Jurkat, Clone E6-1 (cell line): ENCODE results near the gene PROB1.
A peak's percentile ranks its signal among the peaks of the same experiment; 100 is the strongest.
"Not testable (repeated sequence)": the region's sequence is repeated elsewhere in the genome, so short reads cannot be mapped to it uniquely, and the experiment has no call there.

ENCODE experiments used
- DNase-seq: peaks from one replicate; pipeline ENCODE4 v3.0.0-alpha.2; 2011; ENCODE audit warnings: low read depth, low spot score
- H3K4me3 ChIP-seq: 2 replicates; pipeline ENCODE4 v1.5.1; 2011; ENCODE audit warnings: mild to moderate bottlenecking, low read length, control low read depth, moderate library complexity

Gene PROB1

GRCh38 chr5:139415221-139415861 is 20.4 kb upstream of the PROB1 start:
- no peak overlapping the region for H3K4me3 ChIP-seq
- DNase-seq: no peak

- no peak overlapping the region for H3K4me3 ChIP-seq
- no peak for DNase-seq
These were observed 19.8 kb upstream of the PROB1 start for GRCh38 chr5:139414581-139415130.

DNA sequence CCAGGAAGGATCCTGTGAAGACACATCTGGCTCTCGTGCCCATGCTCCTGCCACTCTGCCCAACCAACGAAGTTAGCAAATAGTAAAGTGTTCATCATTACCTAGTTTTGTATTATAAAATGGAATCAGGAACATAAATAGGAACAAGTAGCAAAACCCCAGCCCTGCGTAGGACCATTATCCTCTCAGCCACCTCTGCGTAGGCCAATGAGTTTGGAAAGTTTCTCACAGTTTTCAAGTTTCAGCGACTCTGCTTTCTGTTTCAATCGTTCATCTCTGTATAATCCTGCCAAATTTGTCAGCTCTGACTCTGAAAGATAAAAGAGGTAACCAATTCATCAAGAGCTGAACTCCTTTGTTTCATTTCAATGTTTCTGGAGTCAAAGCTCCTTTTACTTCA is 19.1 kb upstream of the PROB1 start:
- no peak for DNase-seq
- H3K4me3 ChIP-seq: no peak overlapping the region

DNA sequence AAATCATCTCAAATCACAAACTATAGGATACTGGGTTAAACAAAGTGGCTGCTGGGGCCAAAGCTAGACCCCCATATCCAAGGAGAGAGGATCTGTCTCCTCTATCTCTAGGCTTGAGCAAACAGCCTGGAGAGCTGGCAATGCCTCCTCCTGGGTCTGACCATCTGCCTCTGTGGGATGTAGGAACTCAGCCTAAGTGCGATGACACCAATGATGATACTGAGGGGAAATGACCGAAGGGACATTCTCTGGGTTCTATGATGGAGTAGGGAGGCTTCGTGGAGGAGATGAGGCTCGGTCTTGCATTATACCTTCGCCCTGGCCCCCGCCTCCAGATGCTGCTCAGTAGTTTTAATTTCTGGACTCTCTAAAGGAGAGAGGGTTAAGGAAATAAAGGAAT is 18.2 kb upstream of the PROB1 start:
- no peak overlapping the region for H3K4me3 ChIP-seq
- DNase-seq: no peak

DNA sequence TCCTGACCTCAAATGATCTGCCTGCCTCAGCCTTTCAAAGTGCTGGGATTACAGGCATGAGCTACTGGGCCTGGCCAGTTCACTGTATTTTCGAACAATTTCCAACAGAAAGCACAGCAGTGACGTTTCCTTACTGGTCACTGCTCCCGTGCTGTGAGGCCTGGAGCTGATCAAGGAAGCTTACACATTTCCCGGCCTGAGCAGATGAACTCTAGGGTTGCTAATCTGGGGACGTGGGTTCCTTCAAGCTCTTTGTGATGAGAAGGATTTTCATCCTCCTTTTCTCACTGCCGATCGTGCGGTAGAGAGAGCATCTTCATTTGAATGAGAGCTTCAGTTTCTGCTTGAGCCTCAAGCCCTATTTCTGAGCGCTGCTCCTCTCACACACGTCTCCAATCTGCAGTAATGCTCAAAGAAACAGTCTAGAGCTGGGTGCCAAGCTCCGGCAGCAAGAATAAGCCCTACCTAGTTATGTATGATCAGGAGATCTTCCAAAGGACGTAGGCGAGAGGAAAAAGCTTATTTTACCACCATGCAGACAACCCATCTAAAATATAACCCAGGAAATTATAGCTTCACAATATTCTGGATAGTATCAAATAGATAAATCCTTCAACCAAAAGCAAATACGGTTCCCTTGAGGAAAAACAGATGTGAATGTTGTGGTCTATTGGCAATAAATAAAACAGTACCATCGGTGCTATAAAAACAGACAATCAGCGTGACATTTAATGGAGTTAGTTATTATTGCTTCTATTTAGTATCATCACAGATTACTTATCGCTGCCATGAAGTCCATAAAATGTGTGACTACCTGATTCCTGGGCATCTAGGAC is 16.3 kb upstream of the PROB1 start:
- H3K4me3 ChIP-seq: no peak overlapping the region
- DNase-seq: no peak

DNA sequence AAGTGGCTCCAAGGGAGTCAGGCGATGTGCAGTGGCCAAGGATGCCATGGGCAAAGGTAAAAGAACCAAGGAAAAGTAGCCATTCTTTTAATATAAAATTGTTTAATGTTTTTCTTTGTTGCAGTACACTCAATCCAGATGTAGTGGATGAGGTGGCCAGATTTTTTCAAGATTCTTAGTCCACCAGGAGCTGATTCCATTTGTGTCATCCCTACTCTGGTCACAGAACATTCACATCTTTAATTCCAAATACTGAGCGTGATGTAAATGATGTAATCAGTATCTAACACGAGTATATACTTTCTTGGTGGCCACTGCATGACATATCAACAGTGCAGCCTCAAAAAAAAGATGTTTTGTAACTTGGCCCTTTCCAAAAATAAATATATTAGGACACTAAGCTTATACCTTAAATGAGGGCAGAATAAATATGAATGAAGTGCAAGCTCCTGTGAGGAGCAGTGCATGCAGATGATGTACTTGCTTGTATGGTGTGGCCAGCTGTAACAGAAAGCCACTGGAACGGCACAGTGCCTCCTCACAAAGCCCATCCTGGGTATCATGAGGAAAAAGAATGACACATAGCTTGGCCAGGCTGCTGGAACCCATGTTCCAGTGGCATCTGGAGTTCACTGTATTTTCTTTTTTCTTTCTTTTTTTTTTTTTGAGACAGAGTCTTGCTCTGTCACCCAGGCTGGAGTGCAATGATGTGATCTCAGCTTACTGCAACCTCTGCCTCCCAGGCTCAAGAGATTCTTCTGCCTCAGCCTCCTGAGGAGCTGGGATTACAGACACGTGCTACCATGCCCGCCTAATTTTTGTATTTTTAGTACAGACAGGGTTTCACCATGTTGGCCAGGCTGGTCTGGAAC is 15.5 kb upstream of the PROB1 start:
- no peak for DNase-seq
- H3K4me3 ChIP-seq: no peak overlapping the region

GRCh38 chr5:139409116-139409515 is 14.2 kb upstream of the PROB1 start:
- H3K4me3 ChIP-seq, DNase-seq: not testable (repeated sequence)

DNA sequence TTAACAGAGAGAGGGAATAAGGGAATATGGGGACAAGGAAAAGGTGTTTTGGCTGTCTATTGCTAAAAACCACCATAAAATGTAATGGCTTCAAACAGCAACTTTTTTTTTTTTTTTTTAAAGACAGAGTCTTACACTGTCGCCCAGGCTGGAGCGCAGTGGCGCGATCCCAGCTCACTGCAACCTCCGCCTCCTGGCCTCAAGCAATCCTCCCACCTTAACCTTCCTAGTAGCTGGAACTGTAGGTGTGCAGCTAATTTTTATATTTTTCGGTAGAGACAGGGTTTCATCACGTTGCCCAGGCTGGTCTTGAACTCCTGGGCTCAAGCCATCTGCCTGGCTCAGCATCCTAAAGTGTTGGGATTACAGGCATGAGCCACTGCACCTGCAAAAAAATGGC is 13.3 kb upstream of the PROB1 start:
- DNase-seq: no peak

DNA sequence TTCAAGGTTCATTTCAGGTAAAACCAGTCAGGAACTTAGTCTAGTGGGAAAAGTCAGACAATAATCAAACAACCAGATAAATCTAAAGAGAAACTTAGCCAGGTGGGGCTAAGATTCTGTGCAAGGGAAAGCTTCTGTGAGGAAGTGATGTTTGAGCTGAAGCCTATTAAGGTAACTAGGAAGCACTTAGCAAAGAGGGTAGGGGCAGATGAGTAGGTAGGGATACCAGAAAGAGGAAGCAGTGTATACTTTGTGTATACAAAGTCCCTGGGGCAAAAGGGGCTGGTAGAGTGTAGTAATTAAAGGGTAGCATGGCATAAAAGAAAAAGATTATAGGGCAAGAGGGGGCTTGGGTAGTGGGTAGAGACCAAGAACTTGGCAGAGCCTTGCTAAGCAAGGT is 12.6 kb upstream of the PROB1 start:
- no peak for DNase-seq
- H3K4me3 ChIP-seq: no peak overlapping the region

More for the DNA sequence above, 13.3 kb upstream of the PROB1 start:
- H3K4me3 ChIP-seq: no peak overlapping the region

- no peak for DNase-seq
- no peak overlapping the region for H3K4me3 ChIP-seq
These were observed 12.1 kb upstream of the PROB1 start for GRCh38 chr5:139406963-139407362.

DNA sequence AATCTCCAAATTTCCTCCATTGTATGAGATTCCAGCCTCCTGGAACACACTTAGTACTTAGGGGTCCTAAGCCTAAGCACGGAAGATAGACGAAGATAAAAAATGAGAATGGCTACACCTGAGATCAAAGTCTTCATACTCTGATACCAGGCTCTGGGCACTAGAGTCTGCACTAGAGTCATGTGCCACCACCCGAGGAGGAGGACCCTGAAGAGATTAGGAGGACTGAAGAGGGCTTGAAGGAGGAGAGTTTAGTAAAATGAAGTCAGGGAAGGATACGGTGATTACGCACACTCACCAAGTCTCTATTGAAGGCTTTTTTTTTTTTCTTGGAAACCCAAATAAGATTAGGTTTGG is 9.6 kb upstream of the PROB1 start:
- peak overlapping the region; percentile 68 for H3K4me3 ChIP-seq
- no peak for DNase-seq

GRCh38 chr5:139403787-139404483 is 9.0 kb upstream of the PROB1 start, which contains the start of gene SPATA24:
TSS of gene SPATA24 (minus strand) at chr5:139404089. CDS start at chr5:139404060, 29 bp downstream.
- DNase-seq: peak; percentile 97
- H3K4me3 ChIP-seq: peak within 1 kb of the TSS; percentile 68

DNA sequence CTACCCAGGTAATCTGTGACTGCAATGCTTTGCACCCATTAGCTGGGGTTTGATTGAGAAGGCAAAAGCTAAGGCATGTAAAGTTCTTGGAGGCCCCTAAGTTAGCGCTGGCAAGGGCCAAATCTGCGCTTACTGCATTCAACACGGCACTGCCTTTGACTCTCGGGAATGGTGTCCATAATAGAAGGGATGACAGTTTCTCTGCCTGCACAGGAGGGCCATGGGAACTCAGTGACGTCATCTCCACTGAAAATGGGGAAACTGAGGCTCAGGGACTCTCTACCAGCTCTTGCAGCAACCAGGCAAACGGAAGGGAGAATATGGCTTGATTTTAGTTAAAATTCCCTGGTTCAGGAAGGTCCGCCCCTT is 8.5 kb upstream of the PROB1 start:
- H3K4me3 ChIP-seq: peak overlapping the region; percentile 68
- no peak for DNase-seq

- peak overlapping the region; percentile 68; the same call in 1 of the 2 replicates for H3K4me3 ChIP-seq
- DNase-seq: no peak
These were observed 7.8 kb upstream of the PROB1 start for GRCh38 chr5:139402561-139403158.

GRCh38 chr5:139401546-139401945 is 6.6 kb upstream of the PROB1 start:
- no peak overlapping the region for H3K4me3 ChIP-seq
- no peak for DNase-seq

DNA sequence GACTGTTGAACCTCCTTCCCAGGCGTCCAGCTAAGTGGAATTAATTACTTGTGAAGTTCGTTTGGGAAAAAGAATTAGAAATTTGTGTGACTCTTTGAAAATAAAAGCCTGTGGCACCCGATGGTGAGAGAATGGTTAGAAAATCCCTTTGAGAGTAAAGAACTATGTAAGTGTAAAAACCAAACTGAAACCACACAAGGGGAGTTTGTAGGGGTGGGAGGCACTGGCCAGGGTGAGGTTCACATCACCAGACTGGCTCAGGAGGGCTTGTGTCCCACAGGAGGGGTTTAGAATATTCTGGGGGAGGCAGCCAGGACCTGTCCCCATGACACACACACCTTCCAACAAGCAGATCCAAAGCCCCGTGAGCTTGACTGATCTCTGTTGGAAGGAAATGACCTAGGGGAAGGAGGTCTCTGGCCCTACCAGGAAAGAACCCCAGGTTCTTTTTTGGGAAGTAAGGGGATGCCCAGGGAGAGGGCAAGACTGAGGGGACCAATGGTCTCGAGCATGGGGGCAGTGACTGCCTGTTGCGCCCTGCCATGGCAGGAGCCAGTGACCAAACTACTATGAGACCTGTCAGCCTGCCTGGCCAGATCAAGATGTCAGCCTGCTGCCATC is 4.7 kb upstream of the PROB1 start:
- no peak overlapping the region for H3K4me3 ChIP-seq
- DNase-seq: no peak

DNA sequence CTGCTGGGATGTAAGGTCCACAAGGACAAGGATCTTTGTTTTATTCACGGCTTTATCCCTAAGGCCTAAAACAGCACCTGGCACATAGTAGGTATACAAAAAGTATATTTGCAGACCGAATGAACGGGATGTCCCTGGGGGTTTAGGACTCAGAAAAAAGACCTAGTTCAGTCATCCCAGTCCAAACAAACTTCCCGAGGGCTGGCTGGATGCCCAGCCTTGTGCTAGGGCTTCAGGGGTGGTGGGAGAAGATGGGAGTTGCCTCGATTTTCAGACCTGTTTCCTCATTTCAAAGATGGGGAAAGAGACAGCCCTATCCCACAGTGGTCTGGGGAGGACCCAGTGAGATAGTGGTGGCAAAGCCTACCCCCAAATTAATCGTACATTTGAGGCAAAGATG is 3.0 kb upstream of the PROB1 start:
- H3K4me3 ChIP-seq: no peak overlapping the region
- DNase-seq: no peak

DNA sequence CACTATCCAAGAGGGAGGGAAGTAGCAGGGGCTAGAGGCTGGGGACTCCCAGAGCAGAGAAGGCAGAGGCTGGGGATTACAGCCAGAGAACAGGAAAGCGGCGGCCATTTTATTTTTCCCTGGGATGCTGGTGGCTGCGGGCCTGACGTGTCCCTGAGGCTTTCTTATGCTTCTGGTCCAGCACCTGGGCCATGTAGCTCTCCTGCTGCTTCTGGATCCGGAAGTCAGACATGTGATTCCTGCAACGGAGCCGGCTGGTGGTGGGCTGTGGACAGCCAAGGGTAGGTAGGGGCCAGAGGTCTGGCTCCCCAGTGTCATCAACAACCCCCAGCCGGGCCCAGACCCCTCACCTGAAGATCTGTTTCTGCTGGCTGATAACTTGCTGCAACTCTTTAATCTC is 1.8 kb upstream of the PROB1 start:
- DNase-seq: no peak

More for the DNA sequence above, 1.8 kb upstream of the PROB1 start:
- no peak overlapping the region for H3K4me3 ChIP-seq
